DOHH2 (cell line): ENCODE measurements around the gene USH2A.

ENCODE experiments used
- H3F3A ChIP-seq: fragments of 200-600 bp; sonication (generic), shearing (Covaris generic); 2 replicates; pipeline ENCODE4 v1.6.0; 2016; ENCODE audit warnings: antibody characterized with exemption, mild to moderate bottlenecking; ENCODE audit not compliant: control insufficient read depth, insufficient read depth
- H3K27ac ChIP-seq: fragments of 200-600 bp; sonication (generic); 2 replicates; pipeline ENCODE4 v1.5.1; 2014; ENCODE audit warnings: low read depth, mild to moderate bottlenecking, low read length, moderate library complexity
- H3K27me3 ChIP-seq: fragments of 200-600 bp; sonication (generic); 2 replicates; pipeline ENCODE4 v1.6.1; 2014; ENCODE audit warnings: mild to moderate bottlenecking, low read length, mixed read lengths; ENCODE audit not compliant: control insufficient read depth
- H3K36me3 ChIP-seq: fragments of 200-600 bp; sonication (generic); 2 replicates; pipeline ENCODE4 v1.6.1; 2014; ENCODE audit warnings: mild to moderate bottlenecking, low read length, moderate library complexity, mixed read lengths; ENCODE audit not compliant: control insufficient read depth
- H3K4me1 ChIP-seq: fragments of 200-600 bp; sonication (generic); 2 replicates; pipeline ENCODE4 v1.6.1; 2014; ENCODE audit warnings: mild to moderate bottlenecking, low read length, mixed read lengths; ENCODE audit not compliant: control insufficient read depth
- H3K4me2 ChIP-seq: fragments of 200-600 bp; sonication (generic); 2 replicates; pipeline ENCODE4 v1.6.0; 2014; ENCODE audit warnings: mild to moderate bottlenecking, low read length, moderate library complexity
- H3K4me3 ChIP-seq: fragments of 200-600 bp; sonication (generic); 2 replicates; pipeline ENCODE4 v1.5.1; 2014; ENCODE audit warnings: mild to moderate bottlenecking, low read length, mixed read lengths
- H3K79me2 ChIP-seq: fragments of 200-600 bp; sonication (generic); 2 replicates; pipeline ENCODE4 v1.6.1; 2014; ENCODE audit warnings: mild to moderate bottlenecking, low read length, mixed read lengths; ENCODE audit not compliant: control insufficient read depth
- H3K9me2 ChIP-seq: fragments of 200-600 bp; sonication (generic); replicated peaks from 2 replicates; pipeline ENCODE4 v1.6.1; 2014; ENCODE audit warnings: mild to moderate bottlenecking, low read length, mixed read lengths; ENCODE audit not compliant: control insufficient read depth
- H3K9me3 ChIP-seq: fragments of 200-600 bp; sonication (generic); 2 replicates; pipeline ENCODE4 v1.6.1; 2014; ENCODE audit warnings: antibody characterized with exemption, low read length, mixed read lengths; ENCODE audit not compliant: control insufficient read depth, insufficient read depth
- H4K20me1 ChIP-seq: fragments of 200-600 bp; sonication (generic); 2 replicates; pipeline ENCODE4 v1.6.0; 2014; ENCODE audit warnings: low read depth, mild to moderate bottlenecking, antibody characterized with exemption, low read length, moderate library complexity; ENCODE audit not compliant: control insufficient read depth, insufficient read depth
- EZH2phosphoT487 ChIP-seq: fragments of 200-600 bp; sonication (generic); IDR thresholded peaks from 2 replicates; pipeline ENCODE4 v1.6.1; 2017; ENCODE audit warnings: borderline replicate concordance, mild to moderate bottlenecking, antibody characterized with exemption, low read length, moderate library complexity, mixed read lengths
- TF ChIP-seq, protein P1 (sequence below): fragments of 200-600 bp; sonication (generic); IDR thresholded peaks from one replicate; pipeline ENCODE4 v1.5.1; 2014; ENCODE audit warnings: antibody characterized with exemption, mild to moderate bottlenecking, low read depth, low read length; ENCODE audit not compliant: poor library complexity, severe bottlenecking

Gene USH2A

GRCh38 chr1:216379441-216379840, 43.8 kb downstream of the USH2A start:
- H3K4me1 ChIP-seq = no peaks in the 10 kb centered on the region
- H3K27me3 ChIP-seq = no peaks in the 10 kb centered on the region
- TF ChIP-seq EZH2phosphoT487 = no peak
- TF ChIP-seq, protein P1, sequence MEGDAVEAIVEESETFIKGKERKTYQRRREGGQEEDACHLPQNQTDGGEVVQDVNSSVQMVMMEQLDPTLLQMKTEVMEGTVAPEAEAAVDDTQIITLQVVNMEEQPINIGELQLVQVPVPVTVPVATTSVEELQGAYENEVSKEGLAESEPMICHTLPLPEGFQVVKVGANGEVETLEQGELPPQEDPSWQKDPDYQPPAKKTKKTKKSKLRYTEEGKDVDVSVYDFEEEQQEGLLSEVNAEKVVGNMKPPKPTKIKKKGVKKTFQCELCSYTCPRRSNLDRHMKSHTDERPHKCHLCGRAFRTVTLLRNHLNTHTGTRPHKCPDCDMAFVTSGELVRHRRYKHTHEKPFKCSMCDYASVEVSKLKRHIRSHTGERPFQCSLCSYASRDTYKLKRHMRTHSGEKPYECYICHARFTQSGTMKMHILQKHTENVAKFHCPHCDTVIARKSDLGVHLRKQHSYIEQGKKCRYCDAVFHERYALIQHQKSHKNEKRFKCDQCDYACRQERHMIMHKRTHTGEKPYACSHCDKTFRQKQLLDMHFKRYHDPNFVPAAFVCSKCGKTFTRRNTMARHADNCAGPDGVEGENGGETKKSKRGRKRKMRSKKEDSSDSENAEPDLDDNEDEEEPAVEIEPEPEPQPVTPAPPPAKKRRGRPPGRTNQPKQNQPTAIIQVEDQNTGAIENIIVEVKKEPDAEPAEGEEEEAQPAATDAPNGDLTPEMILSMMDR = no peak
- no peaks in the 10 kb centered on the region for H3K9me3 ChIP-seq
- no peaks in the 10 kb centered on the region for H4K20me1 ChIP-seq
- H3K9me2 ChIP-seq = no peaks in the 10 kb centered on the region
- H3K4me2 ChIP-seq = no peak overlapping the region
- H3K4me3 ChIP-seq = no peak overlapping the region
- no peak overlapping the region for H3K27ac ChIP-seq
- no peaks in the 10 kb centered on the region for H3K79me2 ChIP-seq
- no peaks in the 10 kb centered on the region for H3K36me3 ChIP-seq
- H3F3A ChIP-seq = no peaks in the 10 kb centered on the region

DNA sequence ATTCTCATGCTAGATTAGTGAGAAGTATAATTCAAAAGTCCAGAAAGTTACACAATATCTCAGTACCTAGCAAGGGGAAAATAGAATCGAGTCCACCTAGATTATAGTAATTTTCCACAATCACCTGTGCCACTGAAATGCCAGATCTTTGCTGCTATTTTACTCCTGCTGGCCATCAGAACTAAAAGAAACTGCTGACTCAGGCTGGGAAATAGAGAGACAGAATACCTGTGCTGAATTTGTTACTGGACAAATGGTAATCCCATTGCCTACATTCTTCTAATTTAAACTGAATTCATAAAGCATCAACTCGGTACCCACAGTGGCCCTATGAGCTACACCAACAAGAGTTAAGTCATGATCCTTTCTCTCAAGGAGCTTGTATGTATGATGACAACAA, 55.0 kb downstream of the USH2A start:
- Histone ChIP-seq H3K4me3 (no peak overlapping the region), H3K9me3 (no peaks in the 10 kb centered on the region), H3K4me1 (no peaks in the 10 kb centered on the region), H3K36me3 (no peaks in the 10 kb centered on the region), H3K4me2 (no peak overlapping the region), H3F3A (no peaks in the 10 kb centered on the region), H3K9me2 (no peaks in the 10 kb centered on the region), H4K20me1 (no peaks in the 10 kb centered on the region), H3K79me2 (no peaks in the 10 kb centered on the region), H3K27ac (no peak overlapping the region), H3K27me3 (no peaks in the 10 kb centered on the region)
- TF ChIP-seq, protein P1 = no peak
- no peak for TF ChIP-seq EZH2phosphoT487

DNA sequence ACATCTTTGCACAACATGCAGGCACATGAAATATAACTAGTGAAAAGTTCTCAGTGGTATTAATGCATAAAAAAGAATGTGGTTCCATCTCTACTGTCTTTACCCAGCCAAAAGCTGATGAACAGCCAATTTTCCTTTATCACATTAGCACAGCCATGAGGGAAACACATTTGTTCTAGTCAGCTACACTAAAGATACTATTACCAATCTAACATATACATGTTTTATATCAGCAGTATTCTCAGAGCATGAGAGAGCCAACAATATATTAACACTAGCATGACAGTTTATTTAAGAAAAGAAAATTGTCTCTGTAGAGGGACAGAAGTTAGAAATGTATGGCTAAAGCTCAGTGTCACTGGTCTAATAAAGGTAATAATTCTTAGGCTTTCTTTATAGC, 56.3 kb downstream of the USH2A start:
- no peaks in the 10 kb centered on the region for H3F3A ChIP-seq
- no peaks in the 10 kb centered on the region for H3K36me3 ChIP-seq
- no peak for TF ChIP-seq EZH2phosphoT487
- TF ChIP-seq, protein P1 = no peak
- H3K9me2 ChIP-seq = no peaks in the 10 kb centered on the region
- H3K79me2 ChIP-seq = no peaks in the 10 kb centered on the region
- no peaks in the 10 kb centered on the region for H3K9me3 ChIP-seq
- no peak overlapping the region for H3K4me3 ChIP-seq
- no peak overlapping the region for H3K27ac ChIP-seq
- H3K4me1 ChIP-seq = no peaks in the 10 kb centered on the region
- no peaks in the 10 kb centered on the region for H4K20me1 ChIP-seq
- no peak overlapping the region for H3K4me2 ChIP-seq
- H3K27me3 ChIP-seq = no peaks in the 10 kb centered on the region

- Histone ChIP-seq H3K79me2 (no peaks in the 10 kb centered on the region), H3K4me1 (no peaks in the 10 kb centered on the region), H4K20me1 (no peaks in the 10 kb centered on the region), H3K27ac (no peak overlapping the region), H3K4me3 (no peak overlapping the region), H3K36me3 (no peaks in the 10 kb centered on the region), H3F3A (no peaks in the 10 kb centered on the region), H3K27me3 (no peaks in the 10 kb centered on the region), H3K9me2 (no peaks in the 10 kb centered on the region), H3K9me3 (no peaks in the 10 kb centered on the region), H3K4me2 (no peak overlapping the region)
- TF ChIP-seq, protein P1 = no peak
- no peak for TF ChIP-seq EZH2phosphoT487
These were observed 66.3 kb downstream of the USH2A start for GRCh38 chr1:216356945-216357344.
